HG03060 (cell line): ENCODE measurements around the gene RUFY1.
"Not testable (repeated sequence)": the region's sequence is repeated elsewhere in the genome, so short reads cannot be mapped to it uniquely, and the experiment has no call there.

Experiments
- ATAC-seq: cut with Tn5 transposase; IDR thresholded peaks from one replicate; pipeline ENCODE4 v1.9.1; 2021; ENCODE audit warnings: low read depth, moderate number of reproducible peaks; ENCODE audit not compliant: unreplicated experiment

Gene RUFY1

GRCh38 chr5:179550511-179551342 lies at the start of gene RUFY1:
Gene RUFY1, plus strand, starts transcription at chr5:179550554. Its CDS starts 16 bp downstream, at chr5:179550570.
- peak; percentile 52 for ATAC-seq

GRCh38 chr5:179501997-179502396 lies 48.4 kb upstream of the RUFY1 start:
- not testable (repeated sequence) for ATAC-seq

GRCh38 chr5:179502420-179502819 lies 47.9 kb upstream of the RUFY1 start:
- ATAC-seq, result not testable (repeated sequence)

GRCh38 chr5:179504191-179504590 lies 46.2 kb upstream of the RUFY1 start:
- ATAC-seq, result no peak

- no peak for ATAC-seq
Measured at GRCh38 chr5:179504600-179505396, 45.6 kb upstream of the RUFY1 start.

- ATAC-seq, result no peak
Measured at GRCh38 chr5:179505636-179506261, 44.6 kb upstream of the RUFY1 start.

GRCh38 chr5:179509239-179509638 lies 41.1 kb upstream of the RUFY1 start:
- no peak for ATAC-seq

- ATAC-seq, result no peak
Measured at GRCh38 chr5:179509845-179510244, 40.5 kb upstream of the RUFY1 start.

- no peak for ATAC-seq
Measured at GRCh38 chr5:179512452-179513000, 37.8 kb upstream of the RUFY1 start.

- ATAC-seq, result not testable (repeated sequence)
Measured at GRCh38 chr5:179515501-179515900, 34.9 kb upstream of the RUFY1 start.

GRCh38 chr5:179516221-179516620 lies 34.1 kb upstream of the RUFY1 start:
- ATAC-seq, result no peak

GRCh38 chr5:179517746-179518145 lies 32.6 kb upstream of the RUFY1 start:
- not testable (repeated sequence) for ATAC-seq

GRCh38 chr5:179518369-179518768 lies 32.0 kb upstream of the RUFY1 start:
- not testable (repeated sequence) for ATAC-seq

- ATAC-seq, result not testable (repeated sequence)
Measured at GRCh38 chr5:179519416-179520070, 30.8 kb upstream of the RUFY1 start.

- not testable (repeated sequence) for ATAC-seq
Measured at GRCh38 chr5:179522107-179522506, 28.2 kb upstream of the RUFY1 start.

GRCh38 chr5:179526978-179527377 lies 23.4 kb upstream of the RUFY1 start:
- ATAC-seq, result no peak

- ATAC-seq, result no peak
Measured at GRCh38 chr5:179530069-179530998, 20.0 kb upstream of the RUFY1 start.

GRCh38 chr5:179533024-179533423 lies 17.3 kb upstream of the RUFY1 start:
- ATAC-seq, result no peak

GRCh38 chr5:179533907-179534306 lies 16.4 kb upstream of the RUFY1 start:
- no peak for ATAC-seq
